ENCODE measurements around the gene LBH.

- TF ChIP-seq CTCF (IDR thresholded peaks at IDR 0.05) = no peak
- no peak for TF ChIP-seq POLR2A (IDR thresholded peaks at IDR 0.05)
Observed at GRCh38 chr2:30252723-30253701, 21.7 kb downstream of the LBH start.

Data from right lobe of liver (tissue), 4 donors.